IMR-90 (cell line): ENCODE measurements around the gene SF3B2. TPM values are rescaled to one million over a fixed set of nuclear protein-coding genes. Genes with fewer than 3 reads are reported as not detected.

Experiments
- ATAC-seq: fragments of 200-7000 bp; cut with Tn5 transposase; 2 replicates; pipeline ENCODE4 v1.9.1; 2020; ENCODE audit warnings: low read depth, mild to moderate bottlenecking, moderate library complexity
- BruUV-seq: library from RNA; stranded (reverse); fragments of 400-500 nt; replicated peaks from 2 replicates; lab custom pipeline; 2021; lab: Mats Ljungman, UMichigan
- CTCF ChIA-PET: fragments of 300-600 bp; formaldehyde crosslinking; extraction: SDS; loops from one replicate; lab custom pipeline; 2021; ENCODE audit warnings: antibody characterized with exemption; lab: Yijun Ruan, JAX
- POLR2A ChIA-PET: fragments of 300-600 bp; sonication (Branson Sonifier 250); formaldehyde crosslinking; loops from one replicate; lab custom pipeline; 2022; ENCODE audit warnings: antibody characterized with exemption; ENCODE audit not compliant: unreplicated experiment; lab: Charles Lee
- DNase-seq: peaks from one replicate; pipeline ENCODE4 v3.0.0; 2013
- H2AFZ ChIP-seq: replicated peaks from 2 replicates; pipeline ENCODE3; 2013; ENCODE audit warnings: low read length, mild to moderate bottlenecking; ENCODE audit not compliant: poor library complexity
- H2AK5ac ChIP-seq: 2 replicates; pipeline ENCODE4 v1.6.1; 2013; ENCODE audit warnings: low read depth, low read length, inconsistent platforms
- H2AK9ac ChIP-seq: replicated peaks from 2 replicates; pipeline ENCODE3; 2013; ENCODE audit warnings: mild to moderate bottlenecking, low read depth, low read length, moderate library complexity; ENCODE audit not compliant: poor library complexity
- H2BK120ac ChIP-seq: 2 replicates; pipeline ENCODE4 v1.6.1; 2013; ENCODE audit warnings: low read depth, low read length, inconsistent platforms
- H2BK15ac ChIP-seq: 3 replicates; pipeline ENCODE4 v1.6.1; 2013; ENCODE audit warnings: low read depth, low read length, inconsistent platforms
- H2BK20ac ChIP-seq: 2 replicates; pipeline ENCODE4 v1.6.1; 2013; ENCODE audit warnings: low read depth, mild to moderate bottlenecking, inconsistent platforms, low read length, moderate library complexity
- H2BK5ac ChIP-seq: 2 replicates; pipeline ENCODE4 v1.6.1; 2013; ENCODE audit warnings: mild to moderate bottlenecking, low read depth, low read length, inconsistent platforms; ENCODE audit not compliant: poor library complexity, severe bottlenecking
- H3K14ac ChIP-seq: replicated peaks from 2 replicates; pipeline ENCODE4 v1.6.1; 2013; ENCODE audit warnings: low read depth, low read length, inconsistent platforms
- H3K18ac ChIP-seq: 2 replicates; pipeline ENCODE4 v1.6.1; 2013; ENCODE audit warnings: low read depth, low read length, control low read depth
- H3K23ac ChIP-seq: 2 replicates; pipeline ENCODE4 v1.6.1; 2013; ENCODE audit warnings: low read depth, low read length, inconsistent platforms
- H3K27ac ChIP-seq: 2 replicates; pipeline ENCODE4 v1.5.1; 2013; ENCODE audit warnings: mild to moderate bottlenecking, control low read depth, low read length; ENCODE audit not compliant: insufficient read depth
- H3K27me3 ChIP-seq: 2 replicates; pipeline ENCODE4 v1.6.1; 2013; ENCODE audit warnings: low read length; ENCODE audit not compliant: control insufficient read depth, insufficient read depth
- H3K36me3 ChIP-seq: 2 replicates; pipeline ENCODE4 v1.6.1; 2013; ENCODE audit warnings: low read length, mixed read lengths; ENCODE audit not compliant: control insufficient read depth, insufficient read depth
- H3K4ac ChIP-seq: 2 replicates; pipeline ENCODE4 v1.6.1; 2013; ENCODE audit warnings: low read depth, low read length, inconsistent platforms
- H3K4me1 ChIP-seq: 2 replicates; pipeline ENCODE4 v1.6.1; 2013; ENCODE audit warnings: low read length, mixed read lengths; ENCODE audit not compliant: control insufficient read depth, insufficient read depth
- H3K4me2 ChIP-seq: 2 replicates; pipeline ENCODE4 v1.6.1; 2013; ENCODE audit warnings: low read depth, mild to moderate bottlenecking, control low read depth, low read length, moderate library complexity
- H3K4me3 ChIP-seq: 2 replicates; pipeline ENCODE4 v1.5.1; 2013; ENCODE audit warnings: low read depth, mild to moderate bottlenecking, control low read depth, low read length, moderate library complexity; ENCODE audit not compliant: insufficient read depth
- H3K56ac ChIP-seq: 2 replicates; pipeline ENCODE4 v1.6.1; 2013; ENCODE audit warnings: low read length, inconsistent platforms; ENCODE audit not compliant: insufficient read depth; ENCODE audit errors: extremely low read depth
- H3K79me1 ChIP-seq, 2 experiments: 2 replicates each; pipeline ENCODE4 v1.6.1; 2013; ENCODE audit warnings: low read length in 2 of 2, inconsistent platforms in 1 of 2, low read depth in 1 of 2
- H3K9ac ChIP-seq: 2 replicates; pipeline ENCODE4 v1.6.1; 2013; ENCODE audit warnings: low read depth, low read length, control low read depth
- H3K9me1 ChIP-seq: 2 replicates; pipeline ENCODE4 v1.6.1; 2013; ENCODE audit warnings: low read length, inconsistent platforms; ENCODE audit not compliant: insufficient read depth
- H3K9me3 ChIP-seq: 2 replicates; pipeline ENCODE4 v1.6.1; 2013; ENCODE audit warnings: low read length; ENCODE audit not compliant: control insufficient read depth, insufficient read depth
- H4K20me1 ChIP-seq: 2 replicates; pipeline ENCODE4 v1.6.1; 2013; ENCODE audit warnings: low read length, inconsistent platforms; ENCODE audit not compliant: insufficient read depth
- H4K5ac ChIP-seq: 2 replicates; pipeline ENCODE4 v1.6.1; 2013; ENCODE audit warnings: mild to moderate bottlenecking, low read depth, low read length, control low read depth
- H4K8ac ChIP-seq, 2 experiments: 2 replicates each; pipeline ENCODE4 v1.6.1; 2013; ENCODE audit warnings: low read depth in 2 of 2, low read length in 2 of 2, control low read depth in 1 of 2, inconsistent platforms in 1 of 2
- H4K91ac ChIP-seq: 2 replicates; pipeline ENCODE4 v1.6.1; 2013; ENCODE audit warnings: low read depth, low read length, inconsistent platforms; ENCODE audit not compliant: insufficient read depth
- BHLHE40 ChIP-seq: fragments of 150-350 bp; IDR thresholded peaks from 2 replicates; pipeline ENCODE4 v1.6.1; 2016; ENCODE audit warnings: mild to moderate bottlenecking, low read depth, low read length
- CEBPB ChIP-seq: IDR thresholded peaks from 2 replicates; pipeline ENCODE4 v1.6.1; 2012; ENCODE audit warnings: low read depth, low read length, improper control_type of control experiment
- CHD1 ChIP-seq: IDR thresholded peaks from 2 replicates; pipeline ENCODE4 v1.6.1; 2012; ENCODE audit warnings: low read depth, low read length, improper control_type of control experiment
- FOS ChIP-seq: fragments of 150-350 bp; IDR thresholded peaks from 2 replicates; pipeline ENCODE4 v1.6.1; 2016; ENCODE audit warnings: low read depth, low read length
- MXI1 ChIP-seq: IDR thresholded peaks from 2 replicates; pipeline ENCODE4 v1.6.1; 2012; ENCODE audit warnings: low read depth, mild to moderate bottlenecking, low read length, moderate library complexity, borderline replicate concordance
- NFE2L2 ChIP-seq: fragments of 150-350 bp; IDR thresholded peaks from 2 replicates; pipeline ENCODE4 v1.6.1; 2016; ENCODE audit warnings: low read depth, mild to moderate bottlenecking, low read length
- POLR2A ChIP-seq: IDR thresholded peaks from 2 replicates; pipeline ENCODE4 v1.6.1; 2012; ENCODE audit warnings: mild to moderate bottlenecking, low read depth, low read length
- RCOR1 ChIP-seq: IDR thresholded peaks from 2 replicates; pipeline ENCODE4 v1.6.1; 2012; ENCODE audit warnings: mild to moderate bottlenecking, low read length, improper control_type of control experiment; ENCODE audit not compliant: insufficient replicate concordance
- SMC3 ChIP-seq: fragments of 150-350 bp; IDR thresholded peaks from 2 replicates; pipeline ENCODE4 v1.6.1; 2016; ENCODE audit warnings: low read depth, mild to moderate bottlenecking, antibody characterized with exemption, low read length, moderate library complexity
- WGBS, 2 experiments: methylation state at CpG; one replicate each; pipeline versions ENCODE4 v1.1.5 to v1.1.7; 2013; ENCODE audit warnings: missing lambda C conversion rate in 2 of 2; ENCODE audit not compliant: insufficient read length in 1 of 2; ENCODE audit errors: extremely low coverage in 2 of 2; 5-methylcytosine and 5-hydroxymethylcytosine counted together
- dilution Hi-C: fragments of 300-500 bp; cut with HindIII; formaldehyde crosslinking; loops from one replicate; pipeline ENCODE4 v1.14.3; 2018; ENCODE audit warnings: low sequenced_read_pairs; ENCODE audit not compliant: unreplicated experiment
- in situ Hi-C: fragments of 300-500 bp; cut with MboI; formaldehyde crosslinking; loops from 3 replicates; pipeline ENCODE4 v1.14.3; 2019; ENCODE audit warnings: low sequenced_read_pairs, inconsistent platforms, mixed read lengths
- intact Hi-C: fragments of 100-400 bp; cut with micrococcal nuclease; formaldehyde crosslinking; loops from 2 replicates; pipeline ENCODE4 v1.10.0; 2022
- polyA plus RNA-seq, 3 experiments: library from polyadenylated mRNA; depleted of rRNA; stranded (reverse); fragments of >200 nt; gene quantifications; 2 replicates each; pipeline ENCODE4 v1.2.3, GENCODE V29; 2012; ENCODE audit warnings: low replicate concordance in 1 of 3
- total RNA-seq: library from RNA; depleted of rRNA; stranded (reverse); fragments of >200 nt; gene quantifications from 2 replicates; pipeline ENCODE4 v1.2.3, GENCODE V29; 2012
- TF ChIP-seq, protein P1 (sequence below): fragments of 150-350 bp; IDR thresholded peaks from 2 replicates; pipeline ENCODE4 v1.6.1; 2017; ENCODE audit warnings: mild to moderate bottlenecking, antibody characterized with exemption, low read length, low read depth
- TF ChIP-seq, protein P2 (sequence below): fragments of 150-350 bp; IDR thresholded peaks from 2 replicates; pipeline ENCODE4 v1.6.1; 2016; ENCODE audit warnings: low read depth, mild to moderate bottlenecking, low read length, moderate library complexity, borderline replicate concordance

Gene SF3B2
- total and polyA plus RNA-seq, 2 of the 4 experiments (the other 2 are of a cell fraction) = 120 to 122 TPM

DNA sequence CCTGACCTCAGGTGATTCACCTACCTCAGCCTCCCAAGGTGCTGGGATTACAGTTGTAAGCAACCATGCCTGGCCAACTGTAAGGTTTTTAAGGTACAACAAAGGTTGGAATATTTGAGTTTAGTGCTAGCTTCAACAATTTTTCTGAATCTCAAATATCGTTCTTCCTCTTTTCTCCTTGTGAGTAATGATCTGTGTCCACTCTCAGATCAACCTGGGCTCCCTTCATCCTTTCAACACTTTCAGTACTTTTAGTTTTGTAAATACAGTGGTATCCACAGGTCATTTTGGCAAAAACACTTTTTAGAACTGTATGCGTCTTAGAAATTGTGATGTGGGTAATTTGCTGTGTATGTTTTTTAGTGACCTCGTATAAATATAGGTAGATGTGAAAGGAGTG lies 25.8 kb downstream of the SF3B2 start:
- no peak overlapping the region for H3K56ac ChIP-seq
- no CpG with 5 or more reads among the region's 3 CpGs for WGBS, 2 experiments
- H2AK5ac ChIP-seq = no peak overlapping the region
- no TSS peak for BruUV-seq
- TF ChIP-seq, protein P1, sequence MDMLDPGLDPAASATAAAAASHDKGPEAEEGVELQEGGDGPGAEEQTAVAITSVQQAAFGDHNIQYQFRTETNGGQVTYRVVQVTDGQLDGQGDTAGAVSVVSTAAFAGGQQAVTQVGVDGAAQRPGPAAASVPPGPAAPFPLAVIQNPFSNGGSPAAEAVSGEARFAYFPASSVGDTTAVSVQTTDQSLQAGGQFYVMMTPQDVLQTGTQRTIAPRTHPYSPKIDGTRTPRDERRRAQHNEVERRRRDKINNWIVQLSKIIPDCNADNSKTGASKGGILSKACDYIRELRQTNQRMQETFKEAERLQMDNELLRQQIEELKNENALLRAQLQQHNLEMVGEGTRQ = no peak
- no peak for TF ChIP-seq FOS
- TF ChIP-seq, protein P2, sequence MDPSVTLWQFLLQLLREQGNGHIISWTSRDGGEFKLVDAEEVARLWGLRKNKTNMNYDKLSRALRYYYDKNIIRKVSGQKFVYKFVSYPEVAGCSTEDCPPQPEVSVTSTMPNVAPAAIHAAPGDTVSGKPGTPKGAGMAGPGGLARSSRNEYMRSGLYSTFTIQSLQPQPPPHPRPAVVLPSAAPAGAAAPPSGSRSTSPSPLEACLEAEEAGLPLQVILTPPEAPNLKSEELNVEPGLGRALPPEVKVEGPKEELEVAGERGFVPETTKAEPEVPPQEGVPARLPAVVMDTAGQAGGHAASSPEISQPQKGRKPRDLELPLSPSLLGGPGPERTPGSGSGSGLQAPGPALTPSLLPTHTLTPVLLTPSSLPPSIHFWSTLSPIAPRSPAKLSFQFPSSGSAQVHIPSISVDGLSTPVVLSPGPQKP = no peak
- TF ChIP-seq CHD1 = no peak
- no peak for TF ChIP-seq NFE2L2
- no peak for TF ChIP-seq CEBPB
- no peak for TF ChIP-seq BHLHE40
- TF ChIP-seq MXI1 = no peak
- no peak for TF ChIP-seq RCOR1
- TF ChIP-seq POLR2A = no peak
- TF ChIP-seq SMC3 = no peak
- H2BK15ac ChIP-seq = no peak overlapping the region
- H4K91ac ChIP-seq = no peak overlapping the region
- peaks cover 8% of the 10 kb centered on the region for H3K36me3 ChIP-seq
- peaks cover 14% of the 10 kb centered on the region for H3K9me1 ChIP-seq
- no peak overlapping the region for H2AK9ac ChIP-seq
- intact Hi-C loops (no loop called here), in situ Hi-C loops (no loop called here), dilution Hi-C loops (no loop called here)
- ATAC-seq (no peak), DNase-seq (no peak)
- POLR2A ChIA-PET = no interaction called here
- H2AFZ ChIP-seq = no peak overlapping the region
- H2BK120ac ChIP-seq = no peak overlapping the region
- H3K14ac ChIP-seq = no peak overlapping the region
- no peaks in the 10 kb centered on the region for H3K27me3 ChIP-seq
- CTCF ChIA-PET = no interaction called here
- no peak overlapping the region for H3K18ac ChIP-seq
- H3K4me2 ChIP-seq = no peak overlapping the region
- no peaks in the 10 kb centered on the region for H3K9me3 ChIP-seq
- H3K4ac ChIP-seq = no peak overlapping the region
- no peak overlapping the region for H2BK5ac ChIP-seq
- no peak overlapping the region for H2BK20ac ChIP-seq
- H4K8ac ChIP-seq = no peak overlapping the region
- peaks cover 58% of the 10 kb centered on the region for H4K20me1 ChIP-seq
- peaks cover 21 to 75% of the 10 kb centered on the region in 2 experiments for H3K79me1 ChIP-seq
- H3K23ac ChIP-seq = no peak overlapping the region
- H4K5ac ChIP-seq = no peak overlapping the region
- H3K9ac ChIP-seq = no peak overlapping the region
- H3K4me3 ChIP-seq = no peak overlapping the region
- peaks cover 16% of the 10 kb centered on the region for H3K4me1 ChIP-seq
- H3K27ac ChIP-seq = no peak overlapping the region
